ENCODE data around the gene GFI1B. TPM values are rescaled to one million over a fixed set of nuclear protein-coding genes. Genes with fewer than 3 reads are reported as not detected.

GFI1B gene
- total and polyA plus RNA-seq, 2 of the 13 experiments (the other 11 are each of a cell fraction or from before 2014, with no cell fraction given): 0.15 to 0.51 TPM

GRCh38 chr9:132997591-132997990 is 19.1 kb downstream of the GFI1B start (continued):
- TF ChIP-seq MXD1 (CRISPR knock-in tag; IDR thresholded peaks at IDR 0.05) (no peak), RFX5 (IDR thresholded peaks at IDR 0.05; ENCODE audit: low read depth, low read length) (no peak), RXRB (CRISPR knock-in tag; IDR thresholded peaks at IDR 0.05; ENCODE audit: borderline replicate concordance) (0 out of 2 replicates have a peak, but pooled peaks have one; percentile 13), SRSF1 (optimal IDR thresholded peaks at IDR 0.05; ENCODE audit: low read depth, low read length) (no peak), MED1 (CRISPR knock-in tag; IDR thresholded peaks at IDR 0.05) (peak; percentile 34; the same call in 1 of the 2 replicates), TBX2 (CRISPR knock-in tag; IDR thresholded peaks at IDR 0.05; ENCODE audit: borderline replicate concordance) (peak; percentile 36; the same call in 1 of the 2 replicates), ETS1 (CRISPR knock-in tag; IDR thresholded peaks at IDR 0.05) (no peak), HMGXB4 (CRISPR knock-in tag; IDR thresholded peaks at IDR 0.05; ENCODE audit: borderline replicate concordance in 1 of 2, low read depth in 1 of 2) (no peak), HOXA3 (CRISPR knock-in tag; IDR thresholded peaks at IDR 0.05) (0 out of 2 replicates have a peak, but pooled peaks have one; percentile 24), ZNF768 (CRISPR knock-in tag; IDR thresholded peaks at IDR 0.05) (no peak), NFKBIZ (CRISPR knock-in tag; IDR thresholded peaks at IDR 0.05) (no peak), SCMH1 (CRISPR knock-in tag; IDR thresholded peaks at IDR 0.05; ENCODE audit: borderline replicate concordance) (no peak), LBX2 (CRISPR knock-in tag; IDR thresholded peaks at IDR 0.05; ENCODE audit: borderline replicate concordance) (no peak), ETV6 (CRISPR knock-in tag; conservative IDR thresholded peaks at IDR 0.05) (no peak), HNRNPUL1 (IDR thresholded peaks at IDR 0.05; ENCODE audit: low read depth, low read length) (no peak), DPF2 (CRISPR knock-in tag; IDR thresholded peaks at IDR 0.05; ENCODE audit: borderline replicate concordance, low read depth) (no peak), MXD4 (CRISPR knock-in tag; IDR thresholded peaks at IDR 0.05) (0 out of 2 replicates have a peak, but pooled peaks have one; percentile 28), ZNF468 (CRISPR knock-in tag; IDR thresholded peaks at IDR 0.05) (no peak), IRF2 (CRISPR knock-in tag; IDR thresholded peaks at IDR 0.05) (no peak), SAP130 (CRISPR knock-in tag; IDR thresholded peaks at IDR 0.05; ENCODE audit: low read depth) (peak; percentile 81), MNT (IDR thresholded peaks at IDR 0.05) (peak; percentile 82)
- TF ChIP-seq, protein P1, sequence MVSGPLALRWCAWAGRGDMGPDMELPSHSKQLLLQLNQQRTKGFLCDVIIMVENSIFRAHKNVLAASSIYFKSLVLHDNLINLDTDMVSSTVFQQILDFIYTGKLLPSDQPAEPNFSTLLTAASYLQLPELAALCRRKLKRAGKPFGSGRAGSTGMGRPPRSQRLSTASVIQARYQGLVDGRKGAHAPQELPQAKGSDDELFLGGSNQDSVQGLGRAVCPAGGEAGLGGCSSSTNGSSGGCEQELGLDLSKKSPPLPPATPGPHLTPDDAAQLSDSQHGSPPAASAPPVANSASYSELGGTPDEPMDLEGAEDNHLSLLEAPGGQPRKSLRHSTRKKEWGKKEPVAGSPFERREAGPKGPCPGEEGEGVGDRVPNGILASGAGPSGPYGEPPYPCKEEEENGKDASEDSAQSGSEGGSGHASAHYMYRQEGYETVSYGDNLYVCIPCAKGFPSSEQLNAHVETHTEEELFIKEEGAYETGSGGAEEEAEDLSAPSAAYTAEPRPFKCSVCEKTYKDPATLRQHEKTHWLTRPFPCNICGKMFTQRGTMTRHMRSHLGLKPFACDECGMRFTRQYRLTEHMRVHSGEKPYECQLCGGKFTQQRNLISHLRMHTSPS (CRISPR knock-in tag; IDR thresholded peaks at IDR 0.05; ENCODE audit: low read depth): no peak

Data from HepG2 (cell line).